NCI-H446 treated with DMSO at 0.1 percent for 48 hours (cell line): ENCODE measurements around the gene IL19.
"Not testable (repeated sequence)": the region's sequence is repeated elsewhere in the genome, so short reads cannot be mapped to it uniquely, and the experiment has no call there.

Experiments used
- DNase-seq: peaks from one replicate; lab custom pipeline; 2025; lab: John Stamatoyannopoulos, UW

The IL19 gene

GRCh38 chr1:206833801-206834200, 63.2 kb downstream of the IL19 start:
- DNase-seq = no peak

- no peak for DNase-seq
Measured at GRCh38 chr1:206834217-206834616, 63.6 kb downstream of the IL19 start.

- DNase-seq = no peak
Measured at GRCh38 chr1:206834711-206835110, 64.1 kb downstream of the IL19 start.

- DNase-seq = no peak
Measured at GRCh38 chr1:206835186-206835585, 64.6 kb downstream of the IL19 start.

GRCh38 chr1:206836111-206836510, 65.5 kb downstream of the IL19 start:
- no peak for DNase-seq

- DNase-seq = no peak
Measured at GRCh38 chr1:206839006-206839560, 68.5 kb downstream of the IL19 start.

GRCh38 chr1:206839857-206840256, 69.3 kb downstream of the IL19 start:
- DNase-seq = no peak

- DNase-seq = no peak
Measured at GRCh38 chr1:206841609-206842323, 71.2 kb downstream of the IL19 start.

- no peak for DNase-seq
Measured at GRCh38 chr1:206842854-206843253, 72.3 kb downstream of the IL19 start.

GRCh38 chr1:206843626-206844025, 73.1 kb downstream of the IL19 start:
- no peak for DNase-seq

- DNase-seq = no peak
Measured at GRCh38 chr1:206846487-206846886, 75.9 kb downstream of the IL19 start.

- no peak for DNase-seq
Measured at GRCh38 chr1:206847337-206847834, 76.8 kb downstream of the IL19 start.

- DNase-seq = no peak
Measured at GRCh38 chr1:206847946-206848345, 77.4 kb downstream of the IL19 start.

- no peak for DNase-seq
Measured at GRCh38 chr1:206850401-206850800, 79.8 kb downstream of the IL19 start.

- no peak for DNase-seq
Measured at GRCh38 chr1:206851341-206852010, 80.9 kb downstream of the IL19 start.

- not testable (repeated sequence) for DNase-seq
Measured at GRCh38 chr1:206852662-206853061, 82.1 kb downstream of the IL19 start.

GRCh38 chr1:206853696-206854095, 83.1 kb downstream of the IL19 start:
- not testable (repeated sequence) for DNase-seq

GRCh38 chr1:206854401-206855129, 84.0 kb downstream of the IL19 start:
- no peak for DNase-seq

GRCh38 chr1:206855859-206856258, 85.3 kb downstream of the IL19 start:
- DNase-seq = no peak

GRCh38 chr1:206856674-206857464, 86.3 kb downstream of the IL19 start:
- no peak for DNase-seq

- no peak for DNase-seq
Measured at GRCh38 chr1:206859082-206859521, 88.5 kb downstream of the IL19 start.

- no peak for DNase-seq
Measured at GRCh38 chr1:206860165-206860564, 89.6 kb downstream of the IL19 start.
